HG03457 (cell line): ENCODE measurements around the gene AIP.

ENCODE experiments used
- ATAC-seq: cut with Tn5 transposase; IDR thresholded peaks from one replicate; pipeline ENCODE4 v1.9.1; 2021; ENCODE audit warnings: moderate number of reproducible peaks; ENCODE audit not compliant: unreplicated experiment

The AIP gene

DNA sequence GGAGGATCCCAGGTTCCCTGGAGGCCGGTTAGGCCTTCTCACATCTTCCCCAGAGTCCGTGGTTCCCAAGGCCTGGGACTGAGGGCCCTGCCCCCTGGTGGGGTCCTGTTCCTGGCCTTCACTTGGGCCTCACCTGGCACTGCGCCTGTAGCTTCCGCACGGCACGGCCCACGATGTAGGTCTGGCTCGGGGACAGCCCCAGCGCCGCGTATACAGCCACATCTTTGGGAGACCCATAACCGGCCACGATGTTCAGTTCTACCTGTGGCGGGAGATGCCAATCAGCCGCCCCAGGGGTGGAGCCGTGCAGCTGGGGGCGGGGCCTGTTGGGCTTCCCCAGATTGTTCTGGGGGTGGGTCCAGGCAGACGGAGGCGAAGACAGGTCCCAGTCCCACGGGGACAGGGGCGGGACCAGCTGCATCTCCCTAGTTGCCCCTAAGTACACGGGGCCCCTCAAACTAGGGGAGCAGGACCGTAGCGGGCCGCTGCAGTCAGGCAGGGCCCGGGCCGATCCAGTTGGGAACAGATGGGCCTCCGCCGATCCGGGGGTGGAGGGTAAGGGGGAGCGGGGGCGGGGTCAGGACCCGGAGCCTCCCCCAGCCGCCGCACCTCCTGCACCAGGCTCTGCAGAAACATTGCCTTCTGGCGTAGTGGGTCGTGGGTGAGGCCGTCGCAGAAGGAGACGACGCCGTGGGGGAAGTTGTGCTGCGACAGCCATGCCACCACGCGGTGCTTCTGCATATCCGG lies 10.1 kb downstream of the AIP start:
- ATAC-seq, result no peak

DNA sequence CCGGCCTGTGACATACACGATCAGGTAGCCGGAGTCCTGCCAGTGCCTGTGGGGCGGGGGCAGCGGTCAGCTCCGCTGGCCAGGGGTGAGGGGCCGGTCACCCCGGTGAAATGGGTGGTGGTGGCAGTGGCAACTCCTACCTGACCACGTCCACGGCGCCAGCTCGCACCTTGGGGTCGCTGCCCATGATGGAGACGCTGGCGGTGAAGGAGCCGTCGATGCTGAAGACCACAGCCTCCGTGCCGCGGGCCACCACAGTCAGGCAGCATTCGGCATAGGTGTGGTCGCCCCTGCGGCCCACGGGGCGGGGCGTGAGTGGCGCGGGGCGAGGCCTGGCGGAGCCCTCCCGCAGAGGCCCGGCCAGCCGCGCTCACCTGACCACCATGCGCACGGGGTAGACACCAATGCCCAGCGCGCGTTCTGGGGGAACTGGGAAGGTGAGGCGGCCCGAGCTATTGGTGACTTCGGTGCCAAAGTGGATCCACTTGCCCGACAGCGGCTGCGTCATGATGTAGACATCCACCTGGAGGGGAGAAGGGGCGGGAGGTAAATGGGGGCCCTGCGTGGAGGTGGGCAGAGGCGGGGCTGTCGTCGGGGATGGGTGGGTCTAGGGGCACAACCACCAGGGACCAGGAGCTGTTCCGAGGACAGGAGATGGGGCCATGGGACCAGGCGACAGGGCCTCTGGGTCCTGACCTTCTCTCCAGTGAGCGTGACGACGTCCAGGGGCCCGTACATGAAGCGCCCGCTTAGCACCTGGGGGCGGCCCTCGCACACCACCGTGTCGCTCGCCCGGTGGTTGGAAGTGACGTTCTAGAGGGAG lies 10.9 kb downstream of the AIP start:
- ATAC-seq, result no peak

DNA sequence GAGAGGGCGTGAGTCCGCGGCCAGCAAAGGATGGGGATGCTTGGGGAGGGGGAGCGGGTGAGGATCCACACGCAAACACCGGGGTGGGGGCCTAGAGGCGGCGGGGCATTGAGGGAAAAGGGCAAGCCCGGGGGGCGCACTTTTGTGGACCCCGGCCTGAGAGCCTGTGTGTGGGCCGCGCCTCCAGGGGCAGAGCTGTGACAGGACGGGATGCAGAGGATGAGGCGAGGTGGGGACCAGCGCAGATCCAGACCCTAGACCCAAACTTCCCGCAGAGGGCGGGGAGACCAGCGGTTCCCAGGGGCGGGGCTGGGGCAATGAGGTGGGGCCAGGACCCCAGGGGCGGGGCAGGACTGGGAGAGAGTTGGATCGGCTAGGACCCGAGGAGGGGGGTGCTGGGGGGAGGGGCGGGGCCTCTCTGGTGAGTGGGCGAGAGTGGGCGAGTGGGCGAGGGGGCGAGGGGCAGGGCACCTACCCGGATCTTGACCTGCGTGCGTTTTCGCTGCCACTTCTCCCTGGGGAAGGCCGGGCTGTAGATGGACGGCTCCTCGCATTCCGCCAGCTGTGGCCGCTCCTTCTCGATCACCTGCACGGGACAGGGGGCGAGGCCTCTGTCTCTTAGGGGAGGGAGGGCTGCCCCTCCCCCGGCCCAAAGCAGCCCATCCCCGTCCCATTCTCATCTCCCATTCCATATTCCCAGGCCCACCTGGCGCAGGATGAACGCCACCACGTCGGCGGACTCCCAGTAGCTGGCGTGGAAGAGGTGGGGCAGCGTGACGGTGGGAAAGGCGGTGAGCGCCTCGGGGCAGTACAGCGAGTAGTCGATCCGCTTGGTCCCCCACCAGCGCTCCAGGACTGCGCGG lies 11.8 kb downstream of the AIP start:
- no peak for ATAC-seq

DNA sequence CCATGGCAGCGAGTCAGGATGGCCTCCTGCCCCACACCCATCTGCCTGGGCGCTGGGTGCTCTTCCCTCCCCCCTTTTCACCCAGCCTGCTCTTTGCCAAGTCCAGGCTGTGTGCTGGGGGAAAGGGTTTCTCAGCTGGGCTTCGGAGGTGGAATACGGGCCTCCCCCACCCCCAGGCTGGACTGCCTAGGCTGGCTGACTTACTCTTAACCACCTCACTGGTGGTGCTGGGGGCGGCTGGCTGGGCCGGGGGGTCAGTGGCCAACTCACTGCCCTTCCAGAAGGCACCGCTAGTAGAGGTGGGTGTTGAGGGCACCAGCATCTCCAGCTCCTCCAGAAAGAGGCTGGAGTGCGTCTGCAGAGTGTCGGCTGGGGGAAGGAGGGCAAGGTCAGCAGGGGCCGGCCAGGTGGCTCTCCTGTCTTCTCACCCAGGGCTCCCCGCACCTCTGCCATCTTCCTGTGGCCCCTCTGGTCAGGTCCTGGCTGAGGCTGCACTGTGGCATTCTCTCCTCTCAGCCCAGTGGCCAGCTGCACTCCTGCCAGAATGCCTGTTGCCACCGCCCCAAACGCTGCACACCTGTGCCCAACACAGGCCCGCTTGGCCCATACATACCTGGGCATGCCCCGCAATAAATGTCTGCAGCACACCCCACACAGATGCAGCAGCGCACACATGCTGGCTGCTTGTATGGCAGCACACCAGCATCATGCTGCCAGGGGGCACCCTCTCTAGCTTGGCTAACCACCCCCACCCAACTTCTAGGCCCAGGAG lies 12.6 kb downstream of the AIP start:
- no peak for ATAC-seq

DNA sequence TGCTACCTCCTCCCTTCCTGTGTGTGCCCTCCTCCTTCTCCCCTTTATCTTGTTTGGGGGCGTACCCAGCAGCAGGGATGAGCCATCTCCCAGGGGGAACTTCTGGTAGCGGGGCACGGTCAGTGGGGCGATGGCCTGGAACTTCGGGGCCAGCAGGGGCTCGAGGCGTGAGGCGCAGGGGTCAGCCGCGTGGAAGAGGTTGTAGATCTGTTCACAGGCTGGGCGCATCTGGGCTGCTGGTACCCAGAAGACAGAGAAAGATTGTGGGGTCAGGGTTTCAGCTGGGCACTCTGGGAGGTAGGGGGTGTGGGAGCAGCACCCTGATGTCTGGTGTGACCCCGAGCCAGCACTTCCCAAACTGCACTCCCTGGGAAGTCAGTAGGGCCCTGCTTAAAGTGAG lies 13.3 kb downstream of the AIP start:
- no peak for ATAC-seq

DNA sequence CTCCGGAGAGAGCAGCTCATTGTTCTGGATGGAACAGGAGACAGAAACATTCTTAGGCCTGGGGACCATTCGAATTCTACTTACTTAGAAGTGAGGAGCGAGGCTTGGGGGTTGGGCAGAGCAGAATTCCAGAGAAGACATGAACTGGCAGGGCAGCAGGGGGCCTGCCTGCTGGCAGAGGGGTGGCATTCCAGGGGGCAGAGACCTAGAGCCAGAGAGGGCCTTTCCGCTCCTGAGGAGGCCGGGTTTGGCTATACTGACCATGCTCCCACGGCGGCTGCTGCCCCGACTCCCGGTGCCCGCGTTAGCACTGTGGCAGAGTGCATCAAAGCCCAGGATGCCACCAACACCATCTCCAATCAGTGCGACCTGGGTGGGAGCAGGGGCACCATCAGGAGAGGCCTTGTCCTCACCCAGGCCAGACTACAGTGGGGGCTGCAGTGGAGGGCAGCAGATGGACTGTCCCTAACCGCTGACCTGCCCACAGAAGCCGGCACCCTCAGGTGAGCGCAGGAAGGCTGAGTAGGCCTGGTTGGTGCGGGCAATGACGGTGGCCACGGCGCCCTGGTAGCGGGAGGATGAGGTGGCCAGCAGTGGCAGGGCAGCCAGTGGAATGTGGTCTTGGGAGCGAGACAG lies 14.9 kb downstream of the AIP start:
- ATAC-seq, result no peak

DNA sequence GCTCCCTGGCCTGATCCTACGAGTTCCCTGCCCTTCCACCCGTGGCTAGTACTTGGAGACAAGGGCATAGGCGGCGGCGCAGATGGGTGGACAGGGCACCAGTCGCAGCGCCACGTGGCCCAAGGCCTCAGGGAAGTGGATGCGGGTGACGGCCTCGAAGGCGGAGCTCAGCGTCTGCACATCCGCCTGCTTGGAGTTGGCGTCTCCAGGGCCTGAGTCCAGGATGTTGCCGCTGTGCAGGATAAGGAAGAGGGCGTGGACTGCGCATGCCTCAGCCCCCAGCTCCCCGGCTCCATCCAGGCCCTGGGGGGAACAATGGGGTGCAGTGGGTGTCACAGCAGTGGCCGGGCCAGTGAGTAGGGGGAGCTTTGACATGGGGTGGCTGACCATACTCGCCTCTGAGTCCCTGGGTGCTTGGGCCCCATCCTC lies 15.7 kb downstream of the AIP start:
- no peak for ATAC-seq

DNA sequence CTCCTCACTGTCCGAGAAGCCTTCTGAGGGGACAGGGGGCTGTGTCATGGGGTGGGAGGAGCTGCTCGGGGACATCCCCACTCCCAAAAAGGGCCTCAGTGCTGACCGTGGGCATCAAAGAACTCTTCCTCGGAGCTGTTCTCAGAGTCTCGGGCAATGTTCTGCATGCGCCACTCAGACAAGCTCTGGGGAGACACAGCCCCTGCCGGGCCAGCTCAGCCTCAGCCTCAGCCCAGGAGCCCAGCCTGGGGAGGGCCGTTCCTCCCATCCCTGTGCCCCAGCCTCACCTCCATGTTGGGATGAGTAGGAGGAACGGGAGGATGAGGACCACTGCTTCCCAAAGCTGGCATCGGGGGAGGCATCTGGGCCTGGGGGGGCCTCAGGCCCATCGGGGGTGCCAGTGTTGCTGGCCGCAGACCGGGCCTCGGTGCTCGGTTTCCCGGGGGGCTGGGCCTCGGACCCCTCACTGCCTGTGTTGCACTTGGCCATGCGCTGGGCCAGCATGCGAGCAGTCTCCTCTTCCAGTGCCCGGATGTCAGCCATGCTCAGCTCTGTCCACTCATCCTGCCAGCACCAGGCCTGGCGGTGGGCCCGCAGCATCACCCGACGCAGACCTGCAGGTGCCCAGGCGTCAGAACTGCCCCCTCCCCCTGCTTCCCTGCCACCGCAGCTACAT lies 17.1 kb downstream of the AIP start:
- no peak for ATAC-seq

DNA sequence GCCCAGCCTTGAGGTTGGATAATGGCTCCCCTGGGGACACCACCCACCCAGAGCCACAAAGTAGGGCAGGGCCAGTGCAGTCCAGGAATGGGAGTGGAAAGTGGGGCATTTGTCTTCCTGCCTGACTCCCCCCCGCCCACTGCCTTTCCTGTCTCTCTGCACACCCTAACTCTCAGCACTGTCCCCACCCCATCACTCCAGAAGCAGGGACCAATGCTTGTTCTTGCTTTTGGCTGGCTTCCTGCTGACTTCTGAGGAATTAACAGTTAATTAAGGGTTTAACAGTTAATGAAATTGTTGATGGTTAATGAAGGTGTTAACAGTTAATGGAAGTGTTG lies 17.6 kb downstream of the AIP start:
- ATAC-seq, result no peak

DNA sequence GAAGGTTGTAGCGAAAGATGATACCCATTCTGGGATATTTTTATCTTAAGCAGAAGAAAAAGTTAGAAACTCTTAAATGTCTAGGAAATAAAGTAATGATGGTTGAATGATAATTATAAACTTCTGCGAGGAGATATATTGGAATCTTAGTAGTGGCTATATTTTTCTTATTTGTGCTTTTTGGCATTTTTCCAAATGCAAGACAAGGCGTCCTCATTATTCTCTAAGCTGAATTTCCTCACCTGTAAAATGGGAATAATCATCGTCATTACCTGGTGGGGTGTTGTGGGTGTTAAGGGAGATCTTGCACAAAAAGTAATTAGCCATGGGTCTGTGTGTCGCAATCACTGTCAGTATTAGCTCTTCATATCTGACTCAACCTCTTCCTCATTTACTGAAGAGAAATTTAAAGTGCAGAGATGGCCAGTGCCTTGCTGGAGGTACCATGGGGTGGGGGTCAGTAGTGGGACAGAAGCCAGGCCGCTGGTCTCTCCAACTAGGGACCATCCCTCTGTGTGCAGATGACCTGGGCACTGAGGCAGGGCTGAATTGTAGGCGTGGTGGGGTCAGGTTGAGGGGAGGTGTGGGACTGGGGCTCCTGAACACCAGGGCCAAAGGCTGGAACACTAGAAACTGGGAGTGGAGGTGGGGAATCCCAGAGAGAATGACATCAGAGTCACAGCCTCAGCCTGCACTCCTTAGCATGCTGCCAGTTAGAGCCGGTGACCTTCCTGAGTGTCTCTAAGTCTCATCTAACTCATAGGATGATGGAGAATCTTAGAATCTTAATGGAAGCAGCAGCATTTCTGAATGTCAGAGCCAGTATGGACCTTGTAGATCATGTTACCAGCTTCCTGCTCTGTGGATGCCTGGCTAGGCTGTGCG lies 18.2 kb downstream of the AIP start:
- ATAC-seq, result no peak

DNA sequence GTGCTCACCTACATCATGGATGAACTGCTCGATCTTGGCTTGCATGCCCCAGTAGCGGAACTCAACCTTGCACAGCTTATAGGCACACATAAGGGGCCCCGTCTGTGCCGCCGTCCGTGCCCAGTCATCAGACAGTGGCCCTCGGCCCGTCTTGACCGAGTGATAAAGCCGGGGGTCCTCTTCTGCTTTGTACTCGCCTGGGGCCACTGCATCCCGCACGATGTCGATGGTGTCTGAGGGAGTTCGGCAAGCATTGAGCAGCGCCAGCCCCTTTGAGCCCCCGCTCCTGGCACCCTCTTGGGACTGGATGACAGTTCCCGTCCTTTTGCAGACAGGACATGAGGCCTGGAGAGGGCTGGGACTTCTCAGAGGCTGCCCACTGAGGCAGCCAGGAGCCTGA lies 19.0 kb downstream of the AIP start:
- ATAC-seq, result no peak

DNA sequence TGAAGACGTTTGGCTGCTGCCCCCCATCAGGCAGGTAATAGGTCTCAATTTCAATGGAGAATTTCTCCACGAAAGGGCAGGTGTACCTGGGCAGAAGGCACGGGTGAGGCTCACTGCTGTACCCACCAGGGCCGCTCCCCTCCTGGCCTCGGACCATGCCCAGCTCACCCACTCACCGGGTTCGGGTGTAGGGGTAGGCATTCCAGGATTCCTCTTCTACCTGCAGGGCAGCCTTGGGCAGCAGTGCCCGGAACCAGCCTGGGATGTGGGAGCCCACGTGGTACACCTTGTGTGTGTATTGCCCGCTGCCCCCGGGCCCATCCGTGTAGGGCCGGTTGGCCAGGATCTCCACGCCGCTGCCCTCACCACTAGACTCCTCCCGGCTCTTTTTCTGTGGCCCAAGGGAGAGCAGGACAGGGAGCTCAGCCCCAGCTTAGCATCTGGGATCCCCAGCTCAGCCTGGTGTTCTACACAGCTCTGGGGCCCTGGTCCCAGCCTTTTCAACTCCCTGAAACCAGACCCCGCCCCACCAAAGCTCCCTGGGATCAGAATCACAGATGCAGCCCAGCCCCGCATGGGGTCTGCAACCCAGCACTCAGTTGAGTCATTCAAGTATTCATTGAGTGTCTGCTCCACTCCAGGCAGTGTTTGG lies 19.6 kb downstream of the AIP start:
- ATAC-seq, result no peak

DNA sequence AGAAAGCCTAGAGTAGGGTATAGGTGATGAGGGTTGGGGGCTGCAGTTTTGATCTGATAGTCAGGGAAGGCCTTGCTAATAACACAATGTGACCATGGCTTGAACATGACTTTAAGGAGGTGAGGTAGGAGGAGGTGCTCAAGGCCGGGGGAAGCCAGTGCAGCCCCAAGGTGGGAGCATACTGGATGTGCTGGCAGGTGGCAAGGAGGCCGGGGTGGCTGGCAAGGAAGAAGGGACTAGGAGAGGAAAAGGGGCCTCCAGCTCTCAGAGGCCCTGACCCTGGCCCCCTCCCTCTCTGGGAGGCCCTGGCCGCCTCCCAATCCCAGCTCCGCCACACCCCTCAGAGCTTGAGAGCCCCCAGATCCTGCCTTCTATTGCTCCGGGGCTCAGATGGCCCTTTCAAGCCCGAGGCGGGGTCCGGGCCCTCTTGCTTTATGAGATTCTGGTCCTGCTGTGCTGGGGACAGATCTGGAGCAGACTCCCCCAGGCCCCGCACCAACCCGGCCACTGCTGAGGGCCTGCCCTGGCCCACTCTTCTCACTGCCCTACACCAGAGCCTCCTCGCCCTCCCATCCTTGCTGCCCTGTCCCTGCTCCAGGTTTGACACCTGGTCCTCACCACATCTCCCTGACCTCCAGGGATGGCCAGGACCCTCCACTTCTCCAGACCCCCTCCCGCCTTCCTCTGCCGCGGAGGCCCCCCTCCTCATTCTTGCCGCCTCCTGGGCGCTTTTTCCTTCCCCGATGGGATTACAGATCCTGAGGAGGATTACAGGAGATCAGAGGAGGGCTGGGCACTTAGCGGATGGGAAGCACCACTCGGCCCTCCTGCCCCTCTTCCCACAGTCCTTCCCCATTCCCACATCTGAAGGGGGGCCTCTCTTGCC lies 20.5 kb downstream of the AIP start:
- no peak for ATAC-seq

DNA sequence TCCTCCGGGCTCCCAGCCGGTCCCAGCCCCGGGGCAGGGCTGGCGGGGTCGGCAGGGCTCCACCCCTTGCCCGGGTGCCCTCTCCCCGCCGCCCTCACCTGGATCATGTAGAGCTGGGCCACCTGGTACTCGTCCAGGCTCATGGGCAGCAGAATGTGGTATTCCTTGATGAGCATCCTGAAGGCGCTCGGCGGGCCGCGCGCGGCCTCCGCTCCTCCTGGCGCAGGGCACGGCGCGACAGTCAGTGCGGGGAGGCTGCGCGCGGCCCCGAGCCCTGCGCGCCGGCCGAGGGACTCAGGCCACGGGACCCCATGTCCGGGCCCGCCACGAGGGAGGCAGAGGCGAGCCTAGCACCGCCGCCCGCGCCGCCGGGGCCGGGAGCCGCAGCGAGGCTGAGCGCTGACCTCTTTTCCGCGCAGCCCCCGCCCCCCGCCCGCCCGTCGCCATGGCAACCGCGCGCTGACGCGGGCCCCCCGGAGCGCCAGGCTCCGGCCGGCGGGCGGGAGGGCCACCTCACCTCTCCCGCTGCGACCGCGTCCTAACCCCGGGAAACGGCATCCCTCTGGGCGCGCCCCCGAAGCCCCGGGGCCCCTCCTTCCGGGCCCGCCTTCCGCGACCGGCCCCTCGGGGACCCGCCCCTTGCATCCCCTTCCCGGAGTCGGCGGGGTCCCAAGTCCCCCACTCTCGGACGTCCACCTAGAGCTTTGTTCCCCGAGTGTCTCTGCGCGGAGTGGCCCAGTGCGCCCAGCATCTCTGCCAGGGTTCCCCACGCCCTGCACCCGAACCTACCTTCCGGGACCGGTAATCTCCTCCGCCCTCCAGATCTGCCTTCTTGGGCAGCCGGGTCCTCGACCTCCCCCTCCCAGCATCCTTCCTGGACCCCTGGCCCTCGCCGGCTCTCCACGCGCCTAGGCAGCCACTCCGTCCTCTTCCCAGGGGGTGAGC lies 21.5 kb downstream of the AIP start:
- no peak for ATAC-seq

DNA sequence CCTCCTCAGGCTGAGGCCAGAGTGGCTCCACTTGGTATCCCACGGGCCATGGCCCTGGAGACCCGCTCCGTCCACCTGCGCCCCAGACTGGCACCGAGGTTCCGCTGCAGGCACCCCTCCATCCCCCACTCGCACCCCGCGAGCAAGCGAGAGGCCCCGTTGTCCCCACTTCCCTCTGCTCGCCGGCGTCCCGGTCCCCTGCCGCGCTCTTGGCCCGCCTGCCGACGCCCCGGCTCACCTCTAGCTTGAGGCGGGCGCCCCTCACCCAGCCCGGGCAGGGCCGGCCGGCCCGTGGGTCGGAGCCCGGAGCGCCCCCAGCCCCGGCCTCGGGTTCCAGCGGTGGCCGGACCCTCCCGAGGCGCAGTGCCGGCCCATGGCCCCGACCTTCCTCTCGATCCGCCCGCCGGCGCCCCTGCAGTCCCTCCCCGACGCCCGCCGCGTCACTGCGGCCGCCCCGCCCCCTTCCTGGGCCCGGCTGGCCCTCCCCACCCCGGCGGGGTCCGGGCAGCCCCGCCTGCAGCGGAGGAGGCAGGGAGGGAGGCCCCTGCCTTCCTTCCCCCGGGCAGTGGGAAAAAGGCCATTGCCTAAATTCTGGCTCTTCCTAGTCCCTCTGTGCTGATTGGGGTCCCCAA lies 22.2 kb downstream of the AIP start, which contains the start of gene PITPNM1:
Gene PITPNM1, minus strand, starts transcription at position 414 of the 632 bp plus-strand sequence. CDS start 1,183 bp downstream, outside the sequence.
- ATAC-seq, result no peak
